AG04450 (cell line): ENCODE data around the gene CCDC40. TPM values are rescaled to one million over a fixed set of nuclear protein-coding genes. Genes with fewer than 3 reads are reported as not detected.

Experiments
- CTCF ChIA-PET: fragments of 300-600, 350-600 bp; formaldehyde crosslinking; extraction: SDS; loops from one replicate; lab custom pipeline; 2022; ENCODE audit warnings: antibody characterized with exemption, inconsistent platforms; lab: Charles Lee
- POLR2A ChIA-PET: fragments of 350-600 bp; formaldehyde crosslinking; extraction: SDS; loops from one replicate; lab custom pipeline; 2021; ENCODE audit warnings: antibody characterized with exemption, inconsistent platforms; lab: Yijun Ruan, JAX
- DNase-seq: peaks from one replicate; pipeline ENCODE4 v3.0.0-alpha.2; 2011; ENCODE audit warnings: low read depth, low spot score
- H3K27ac ChIP-seq: one replicate; pipeline ENCODE4 v1.5.1; 2012; ENCODE audit warnings: low read depth, low read length, control low read depth
- H3K27me3 ChIP-seq: one replicate; pipeline ENCODE4 v1.6.0; 2012; ENCODE audit warnings: low read length; ENCODE audit not compliant: control insufficient read depth, insufficient read depth
- H3K4me3 ChIP-seq: 2 replicates; pipeline ENCODE4 v1.5.1; 2011; ENCODE audit warnings: mild to moderate bottlenecking, low read depth, low read length, control low read depth
- H3K9me3 ChIP-seq: 2 replicates; pipeline ENCODE4 v1.5.1; 2012; ENCODE audit warnings: low read length; ENCODE audit not compliant: control insufficient read depth, insufficient read depth
- CTCF ChIP-seq: IDR thresholded peaks from 2 replicates; pipeline ENCODE4 v1.5.1; 2011; ENCODE audit warnings: low read depth, low read length, control low read depth, inconsistent platforms
- polyA plus RNA-seq: library from polyadenylated mRNA; depleted of rRNA; stranded (reverse); fragments of >200 nt; gene quantifications from 2 replicates; pipeline ENCODE4 v1.2.3, GENCODE V29; 2011

Gene CCDC40
- polyA plus RNA-seq, 1 experiment: 2.4 TPM

GRCh38 chr17:80053102-80053501, 16.7 kb downstream of the CCDC40 start:
- no peak overlapping the region for H3K4me3 ChIP-seq
- H3K27me3 ChIP-seq: no peaks in the 10 kb centered on the region
- no peak for TF ChIP-seq CTCF
- ChIA-PET CTCF (no interaction called here), POLR2A (no interaction called here)
- H3K9me3 ChIP-seq: no peaks in the 10 kb centered on the region
- H3K27ac ChIP-seq: no peak overlapping the region
- no peak for DNase-seq

- no peak overlapping the region for H3K4me3 ChIP-seq
- H3K27me3 ChIP-seq: no peaks in the 10 kb centered on the region
- DNase-seq: no peak
- CTCF ChIA-PET: interaction anchor here (1.1 to 1.7 kb wide), 2 partner anchors 27 to 46 kb away, joined by 4 to 5 read pairs; partner anchors contain the start of gene GAA
- no peak for TF ChIP-seq CTCF
- H3K27ac ChIP-seq: no peak overlapping the region
- POLR2A ChIA-PET: no interaction called here
- H3K9me3 ChIP-seq: no peaks in the 10 kb centered on the region
Measured at GRCh38 chr17:80055597-80055996, 19.2 kb downstream of the CCDC40 start.

GRCh38 chr17:80058311-80058955, 22.0 kb downstream of the CCDC40 start:
- CTCF ChIA-PET: interaction anchor here (1.1 kb wide), 1 partner anchor 43 kb away, joined by 3 read pairs; the partner anchor contains the start of gene GAA
- no peak overlapping the region for H3K27ac ChIP-seq
- no peak for DNase-seq
- no peaks in the 10 kb centered on the region; the same call in 1 of the 2 replicates for H3K9me3 ChIP-seq
- H3K4me3 ChIP-seq: no peak overlapping the region
- POLR2A ChIA-PET: no interaction called here
- no peaks in the 10 kb centered on the region for H3K27me3 ChIP-seq
- TF ChIP-seq CTCF: no peak

GRCh38 chr17:80060644-80061043, 24.2 kb downstream of the CCDC40 start:
- Histone ChIP-seq H3K27ac (no peak overlapping the region), H3K27me3 (no peaks in the 10 kb centered on the region), H3K9me3 (peaks cover 5% of the 10 kb centered on the region; the same call in 1 of the 2 replicates), H3K4me3 (no peak overlapping the region)
- ChIA-PET POLR2A (no interaction called here), CTCF (no interaction called here)
- no peak for TF ChIP-seq CTCF
- DNase-seq: no peak

DNA sequence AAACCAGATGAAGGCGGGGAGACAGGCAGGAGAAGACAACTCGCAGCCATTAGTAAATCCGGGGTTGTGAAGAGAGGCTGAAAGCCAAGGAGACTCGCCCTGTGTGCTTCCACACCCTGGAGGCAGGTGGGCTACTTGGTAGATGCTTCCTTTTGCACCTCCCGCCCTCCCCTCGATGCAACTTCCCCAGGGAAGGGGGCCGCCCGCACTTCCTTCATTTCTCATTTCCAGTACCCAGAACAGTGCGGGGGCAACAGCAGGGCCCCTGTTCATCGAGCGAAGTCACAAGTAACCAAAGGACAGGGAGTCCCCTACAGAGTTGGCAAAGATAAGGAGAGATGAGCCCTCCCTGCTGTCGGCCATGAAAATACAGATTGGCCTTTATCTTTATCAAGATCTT, 25.0 kb downstream of the CCDC40 start:
- Histone ChIP-seq H3K27me3 (no peaks in the 10 kb centered on the region), H3K4me3 (no peak overlapping the region), H3K9me3 (peaks cover 5% of the 10 kb centered on the region; the same call in 1 of the 2 replicates), H3K27ac (no peak overlapping the region)
- POLR2A ChIA-PET: no interaction called here
- CTCF ChIA-PET: interaction anchor here (1.0 kb wide), 1 partner anchor 21 kb away, joined by 4 read pairs; no protein-coding TSS in a partner anchor
- no peak for TF ChIP-seq CTCF
- DNase-seq: no peak
